GM23248 (cell line): ENCODE data around the gene WASHC4. TPM values are rescaled to one million over a fixed set of nuclear protein-coding genes. Genes with fewer than 3 reads are reported as not detected.

Experiments
- DNase-seq: peaks from one replicate; pipeline ENCODE4 v3.0.0-alpha.2; 2015
- H2AFZ ChIP-seq: fragments of 200-600 bp; sonication (generic); 2 replicates; pipeline ENCODE4 v1.6.1; 2016; ENCODE audit warnings: antibody characterized with exemption
- H3F3A ChIP-seq: fragments of 200-600 bp; sonication (generic); 2 replicates; pipeline ENCODE4 v1.6.1; 2016; ENCODE audit warnings: mild to moderate bottlenecking, antibody characterized with exemption, mixed run types; ENCODE audit not compliant: insufficient read depth
- H3K27ac ChIP-seq: fragments of 200-600 bp; sonication (generic); 2 replicates; pipeline ENCODE4 v1.5.1; 2016; ENCODE audit warnings: mild to moderate bottlenecking
- H3K27me3 ChIP-seq: fragments of 200-600 bp; sonication (generic); replicated peaks from 2 replicates; pipeline ENCODE4 v1.6.1; 2016; ENCODE audit warnings: mild to moderate bottlenecking; ENCODE audit not compliant: insufficient read depth
- H3K36me3 ChIP-seq: fragments of 200-600 bp; sonication (generic); 2 replicates; pipeline ENCODE4 v1.6.1; 2016; ENCODE audit warnings: low read depth, mild to moderate bottlenecking
- H3K4me1 ChIP-seq: fragments of 200-600 bp; sonication (generic); 2 replicates; pipeline ENCODE4 v1.6.1; 2016; ENCODE audit warnings: mild to moderate bottlenecking; ENCODE audit not compliant: insufficient read depth
- H3K4me2 ChIP-seq: fragments of 200-600 bp; sonication (generic); one replicate; pipeline ENCODE4 v1.6.1; 2016; ENCODE audit warnings: mild to moderate bottlenecking; ENCODE audit not compliant: unreplicated experiment
- H3K4me3 ChIP-seq: fragments of 200-600 bp; sonication (generic); 2 replicates; pipeline ENCODE4 v1.5.1; 2016; ENCODE audit warnings: mild to moderate bottlenecking
- H3K79me2 ChIP-seq: fragments of 200-600 bp; sonication (generic); 2 replicates; pipeline ENCODE4 v1.6.1; 2016; ENCODE audit warnings: mild to moderate bottlenecking; ENCODE audit not compliant: insufficient read depth
- H3K9ac ChIP-seq: fragments of 200-600 bp; sonication (generic); 2 replicates; pipeline ENCODE4 v1.6.1; 2016; ENCODE audit warnings: mild to moderate bottlenecking
- H3K9me2 ChIP-seq: fragments of 200-600 bp; sonication (generic); 2 replicates; pipeline ENCODE4 v1.6.1; 2016; ENCODE audit warnings: mixed run types, mild to moderate bottlenecking, moderate library complexity; ENCODE audit not compliant: insufficient read depth
- H3K9me3 ChIP-seq: fragments of 200-600 bp; sonication (generic); one replicate; pipeline ENCODE4 v1.6.1; 2017; ENCODE audit warnings: low read depth
- H4K20me1 ChIP-seq: fragments of 200-600 bp; sonication (generic); 2 replicates; pipeline ENCODE4 v1.6.0; 2016; ENCODE audit not compliant: insufficient read depth
- EZH2 ChIP-seq: fragments of 200-600 bp; sonication (generic); IDR thresholded peaks from 2 replicates; pipeline ENCODE4 v1.6.1; 2018; ENCODE audit warnings: antibody characterized with exemption, mild to moderate bottlenecking; ENCODE audit not compliant: insufficient read depth, poor library complexity, severe bottlenecking
- EZH2phosphoT487 ChIP-seq: fragments of 200-600 bp; sonication (generic); IDR thresholded peaks from 2 replicates; pipeline ENCODE4 v1.6.1; 2018; ENCODE audit warnings: antibody characterized with exemption, moderate library complexity, mild to moderate bottlenecking, low read depth; ENCODE audit not compliant: insufficient read depth
- WGBS, 2 experiments: methylation state at CpG; one replicate each; pipeline ENCODE4 v1.1.6; 2015 to 2017; ENCODE audit warnings: low lambda C conversion rate in 2 of 2, low coverage in 1 of 2; ENCODE audit errors: missing lambda C conversion rate in 2 of 2; 5-methylcytosine and 5-hydroxymethylcytosine counted together
- in situ Hi-C: fragments of 300-500 bp; cut with MboI; formaldehyde crosslinking; loops from 2 replicates; pipeline ENCODE4 v1.15.0; 2020
- polyA plus RNA-seq: library from polyadenylated mRNA; unstranded; fragments of >200 nt; fragmentation: Nextera tagmentation; extraction: Ambion mirVana; gene quantifications from 2 replicates; pipeline ENCODE4 v1.2.1, GENCODE V29; 2016
- total RNA-seq: library from RNA; depleted of rRNA; stranded (reverse); fragments of >200 nt; shearing (Covaris generic); gene quantifications from 2 replicates; pipeline ENCODE4 v1.2.3, GENCODE V29; 2014; rRNA removed

Gene WASHC4, protein sequence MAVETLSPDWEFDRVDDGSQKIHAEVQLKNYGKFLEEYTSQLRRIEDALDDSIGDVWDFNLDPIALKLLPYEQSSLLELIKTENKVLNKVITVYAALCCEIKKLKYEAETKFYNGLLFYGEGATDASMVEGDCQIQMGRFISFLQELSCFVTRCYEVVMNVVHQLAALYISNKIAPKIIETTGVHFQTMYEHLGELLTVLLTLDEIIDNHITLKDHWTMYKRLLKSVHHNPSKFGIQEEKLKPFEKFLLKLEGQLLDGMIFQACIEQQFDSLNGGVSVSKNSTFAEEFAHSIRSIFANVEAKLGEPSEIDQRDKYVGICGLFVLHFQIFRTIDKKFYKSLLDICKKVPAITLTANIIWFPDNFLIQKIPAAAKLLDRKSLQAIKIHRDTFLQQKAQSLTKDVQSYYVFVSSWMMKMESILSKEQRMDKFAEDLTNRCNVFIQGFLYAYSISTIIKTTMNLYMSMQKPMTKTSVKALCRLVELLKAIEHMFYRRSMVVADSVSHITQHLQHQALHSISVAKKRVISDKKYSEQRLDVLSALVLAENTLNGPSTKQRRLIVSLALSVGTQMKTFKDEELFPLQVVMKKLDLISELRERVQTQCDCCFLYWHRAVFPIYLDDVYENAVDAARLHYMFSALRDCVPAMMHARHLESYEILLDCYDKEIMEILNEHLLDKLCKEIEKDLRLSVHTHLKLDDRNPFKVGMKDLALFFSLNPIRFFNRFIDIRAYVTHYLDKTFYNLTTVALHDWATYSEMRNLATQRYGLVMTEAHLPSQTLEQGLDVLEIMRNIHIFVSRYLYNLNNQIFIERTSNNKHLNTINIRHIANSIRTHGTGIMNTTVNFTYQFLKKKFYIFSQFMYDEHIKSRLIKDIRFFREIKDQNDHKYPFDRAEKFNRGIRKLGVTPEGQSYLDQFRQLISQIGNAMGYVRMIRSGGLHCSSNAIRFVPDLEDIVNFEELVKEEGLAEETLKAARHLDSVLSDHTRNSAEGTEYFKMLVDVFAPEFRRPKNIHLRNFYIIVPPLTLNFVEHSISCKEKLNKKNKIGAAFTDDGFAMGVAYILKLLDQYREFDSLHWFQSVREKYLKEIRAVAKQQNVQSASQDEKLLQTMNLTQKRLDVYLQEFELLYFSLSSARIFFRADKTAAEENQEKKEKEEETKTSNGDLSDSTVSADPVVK
- 63.4 and 64.2 TPM in 2 replicates for total RNA-seq
- 50.3 and 53.5 TPM in 2 replicates for polyA plus RNA-seq

DNA sequence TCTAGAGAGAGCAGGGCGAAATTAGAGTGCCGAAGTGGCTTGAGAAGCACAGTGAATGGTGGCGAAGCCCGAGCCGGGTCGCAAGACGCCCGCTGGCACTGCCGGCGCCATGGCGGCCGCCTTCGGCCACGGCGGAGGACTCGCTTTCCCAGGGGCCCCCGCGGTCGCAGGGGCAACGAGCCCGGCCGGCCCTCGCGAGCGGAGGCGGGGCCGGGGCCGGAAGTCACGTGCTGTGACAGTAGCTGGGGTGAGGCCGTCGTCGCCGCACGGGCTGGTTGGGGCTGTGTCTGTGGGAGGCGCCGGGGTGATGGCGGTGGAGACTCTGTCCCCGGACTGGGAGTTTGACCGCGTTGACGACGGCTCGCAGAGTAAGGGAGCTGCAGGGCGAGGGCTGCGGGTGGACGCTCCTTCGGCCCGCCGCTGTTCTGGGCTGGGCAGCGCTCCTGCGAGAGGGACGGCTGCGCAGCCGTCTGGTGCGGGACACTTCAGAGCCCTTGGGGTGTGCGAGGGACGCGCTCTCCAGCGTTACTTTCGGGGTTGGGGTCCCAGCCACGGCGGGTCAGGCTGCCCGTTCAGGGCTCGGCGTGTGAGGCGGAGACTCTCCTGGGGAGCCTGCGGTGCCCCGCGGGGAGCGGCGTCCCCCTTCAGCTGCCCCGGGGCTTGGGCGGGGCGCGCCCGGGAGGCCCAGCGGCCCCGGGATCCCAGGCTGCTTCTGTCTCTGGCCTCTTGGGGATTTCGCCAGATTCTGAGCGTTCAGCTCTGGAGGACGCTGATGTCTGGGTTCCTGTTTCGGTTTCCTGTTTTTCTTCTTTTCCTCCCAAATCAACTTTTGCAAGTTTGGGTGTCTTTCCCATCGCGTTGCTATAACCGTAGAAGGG, at the start of gene WASHC4:
WASHC4 (plus strand) TSS at position 238 of the 878 bp plus-strand sequence; CDS start at position 308, 70 bp downstream.
- in situ Hi-C loops: no loop called here
- DNase-seq: peak; percentile 98
- H3K36me3 ChIP-seq: peaks cover 10% of the 10 kb centered on the region

DNA sequence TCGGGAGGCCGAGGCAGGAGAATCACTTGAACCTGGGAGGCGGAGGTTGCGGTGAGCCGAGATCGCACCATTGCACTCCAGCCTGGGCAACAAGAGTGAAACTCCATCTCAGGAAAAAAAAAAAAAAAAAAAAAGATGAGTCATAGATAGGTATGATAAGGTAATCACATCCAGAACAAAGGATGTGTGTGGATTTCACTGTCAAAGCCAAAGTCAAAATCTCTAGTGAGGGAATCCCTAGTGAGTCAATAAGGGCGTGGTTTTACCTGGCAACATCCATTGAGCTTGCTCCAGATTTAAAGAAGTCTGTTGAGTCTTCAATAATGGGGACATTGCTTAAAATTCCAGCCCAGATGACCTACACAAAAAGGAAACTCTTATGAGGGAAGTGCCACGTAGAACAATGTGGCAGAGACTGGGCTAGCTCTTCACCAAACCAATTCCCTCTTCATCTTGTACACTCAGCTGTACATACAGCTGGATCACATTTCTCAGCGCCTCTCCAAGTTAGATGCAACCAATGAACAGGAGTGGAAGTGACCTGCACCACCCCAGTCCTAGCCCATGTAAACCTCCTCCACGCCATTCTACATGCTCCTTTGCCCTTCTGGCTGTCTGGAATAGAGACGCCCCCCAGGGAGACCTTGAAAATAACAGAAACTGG, 46.7 kb upstream of the WASHC4 start:
- no peaks in the 10 kb centered on the region for H3K9me2 ChIP-seq
- H3K9ac ChIP-seq: no peak overlapping the region
- no peaks in the 10 kb centered on the region for H3K27me3 ChIP-seq
- H4K20me1 ChIP-seq: no peaks in the 10 kb centered on the region
- no peak overlapping the region for H2AFZ ChIP-seq
- in situ Hi-C loops: loop anchor here (25.0 kb wide), 2 partner anchors 674 to 849 kb away; partner anchors contain the start of gene TXNRD1
- no peaks in the 10 kb centered on the region for H3K9me3 ChIP-seq
- TF ChIP-seq EZH2 (no peak), EZH2phosphoT487 (no peak)
- peaks cover 81% of the 10 kb centered on the region for H3K36me3 ChIP-seq
- H3F3A ChIP-seq: peaks cover 43% of the 10 kb centered on the region
- H3K4me3 ChIP-seq: no peak overlapping the region
- peaks cover 18% of the 10 kb centered on the region for H3K79me2 ChIP-seq
- no peak overlapping the region for H3K4me2 ChIP-seq
- H3K4me1 ChIP-seq: no peaks in the 10 kb centered on the region
- WGBS, 2 experiments: 95% methylated on average over 6 to 11 of the region's 11 CpGs
- no peak overlapping the region for H3K27ac ChIP-seq
- no peak for DNase-seq

More for the DNA sequence above, at the start of gene WASHC4:
- Histone ChIP-seq H4K20me1 (0 out of 2 replicates have a peak, but pooled peaks cover 4% of the 10 kb centered on the region), H2AFZ (peak within 1 kb of the TSS; percentile 94), H3K4me2 (peak within 1 kb of the TSS; percentile 95), H3F3A (peaks cover 42% of the 10 kb centered on the region), H3K9ac (peak within 1 kb of the TSS; percentile 96), H3K79me2 (peaks cover 48% of the 10 kb centered on the region), H3K9me2 (no peaks in the 10 kb centered on the region), H3K27me3 (no peaks in the 10 kb centered on the region), H3K27ac (peak within 1 kb of the TSS; percentile 95), H3K4me1 (peaks cover 31% of the 10 kb centered on the region), H3K9me3 (no peaks in the 10 kb centered on the region), H3K4me3 (peak within 1 kb of the TSS; percentile 91)
- TF ChIP-seq EZH2 (no peak), EZH2phosphoT487 (no peak)
- WGBS, 2 experiments: 1% methylated on average over 71 to 83 of the region's 85 CpGs

DNA sequence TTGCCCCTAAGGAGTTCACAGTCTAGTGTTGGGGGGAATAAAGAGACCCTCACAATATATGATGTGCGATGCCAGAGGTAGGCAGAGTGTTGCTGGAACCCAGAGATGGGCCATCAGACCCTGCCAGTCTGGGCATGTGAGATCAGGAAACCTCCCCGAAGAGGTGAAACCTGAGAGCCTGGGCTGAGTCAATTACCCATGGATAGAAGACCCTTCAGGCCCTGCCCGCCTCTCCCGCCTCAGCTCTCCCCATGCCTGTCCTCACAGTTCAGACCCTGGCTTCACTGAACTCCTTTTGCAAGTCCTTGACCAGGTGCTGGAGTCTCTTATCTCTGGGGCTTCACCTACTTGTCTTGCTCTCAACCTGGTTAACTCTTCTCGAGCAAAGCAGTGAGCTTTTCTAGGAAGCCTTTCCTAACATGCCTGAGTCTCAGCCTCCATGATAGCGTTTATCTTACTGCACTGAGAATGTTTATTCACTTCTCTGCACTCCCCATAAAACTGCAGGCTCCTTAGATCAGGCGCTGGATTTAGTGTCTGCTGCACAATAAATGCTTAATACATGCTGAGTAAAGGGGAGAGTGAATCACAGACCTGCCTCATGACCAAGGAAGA, 42.9 kb upstream of the WASHC4 start:
- peaks cover 30% of the 10 kb centered on the region; the same call in 1 of the 2 replicates for H3F3A ChIP-seq
- H3K36me3 ChIP-seq: peaks cover 82% of the 10 kb centered on the region
- no peaks in the 10 kb centered on the region for H3K9me2 ChIP-seq
- no peak overlapping the region for H2AFZ ChIP-seq
- WGBS, 2 experiments: 82 to 84% methylated on average over 7 of the region's 7 CpGs
- no peaks in the 10 kb centered on the region for H3K4me1 ChIP-seq
- H3K9me3 ChIP-seq: no peaks in the 10 kb centered on the region
- no peak for TF ChIP-seq EZH2
- TF ChIP-seq EZH2phosphoT487: no peak
- in situ Hi-C loops: loop anchor here (25.0 kb wide), 2 partner anchors 677 to 852 kb away; partner anchors contain the start of gene TXNRD1
- H4K20me1 ChIP-seq: no peaks in the 10 kb centered on the region; the same call in 1 of the 2 replicates
- H3K4me3 ChIP-seq: no peak overlapping the region
- no peaks in the 10 kb centered on the region for H3K27me3 ChIP-seq
- H3K9ac ChIP-seq: no peak overlapping the region
- DNase-seq: no peak
- no peak overlapping the region for H3K4me2 ChIP-seq
- H3K79me2 ChIP-seq: peaks cover 25% of the 10 kb centered on the region
- H3K27ac ChIP-seq: no peak overlapping the region
